ENCODE measurements around the gene HLA-DRA. TPM values are rescaled to one million over a fixed set of nuclear protein-coding genes. Genes with fewer than 3 reads are reported as not detected.
A peak's percentile ranks its signal among the peaks of the same experiment; 100 is the strongest.
"Not testable (repeated sequence)": the region's sequence is repeated elsewhere in the genome, so short reads cannot be mapped to it uniquely, and the experiment has no call there.

HLA-DRA gene
- total RNA-seq, 1 donor: 969 TPM

DNA sequence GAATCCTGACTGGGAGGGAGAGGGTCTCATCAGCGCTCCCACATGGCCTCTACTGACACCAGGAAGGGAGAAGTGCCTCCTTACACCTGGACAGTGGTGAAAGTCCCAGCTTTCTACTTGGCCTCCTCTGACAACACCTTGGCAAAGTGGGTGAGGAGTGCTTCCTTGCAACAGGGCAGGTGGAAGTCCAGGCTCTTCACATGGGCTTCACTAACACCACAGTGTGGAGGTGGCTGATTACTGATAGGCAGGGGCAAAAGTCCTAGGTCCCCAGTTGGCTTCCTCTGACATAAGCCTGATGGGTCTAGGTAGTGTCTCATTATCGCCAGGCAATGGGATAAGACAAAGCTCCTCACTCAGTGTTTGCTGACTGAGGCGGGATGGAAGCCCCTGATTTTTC is 9.5 kb upstream of the HLA-DRA start:
- DNase-seq (ENCODE audit: low read depth in 2 of 3, low spot score in 2 of 3): no peak

DNA sequence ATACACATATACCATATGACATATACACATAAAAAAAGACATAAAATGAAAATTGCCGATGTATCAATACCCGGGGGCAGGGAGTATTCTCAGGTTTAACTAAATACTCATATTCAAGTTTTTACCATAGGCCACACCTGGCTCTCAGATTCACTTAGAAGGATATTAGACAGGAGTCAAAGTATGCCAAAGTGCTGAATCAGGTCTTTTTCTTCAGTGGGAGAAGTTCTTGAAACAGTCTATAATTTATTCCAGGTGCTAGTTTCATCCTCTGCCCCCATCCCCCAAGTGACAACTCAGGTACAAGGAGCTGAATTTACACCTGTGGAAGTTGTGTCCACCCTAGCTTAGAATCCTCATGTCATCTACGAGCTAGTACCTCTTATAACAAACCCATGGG is 8.5 kb upstream of the HLA-DRA start:
- DNase-seq (ENCODE audit: low read depth in 2 of 3, low spot score in 2 of 3): no peak

DNA sequence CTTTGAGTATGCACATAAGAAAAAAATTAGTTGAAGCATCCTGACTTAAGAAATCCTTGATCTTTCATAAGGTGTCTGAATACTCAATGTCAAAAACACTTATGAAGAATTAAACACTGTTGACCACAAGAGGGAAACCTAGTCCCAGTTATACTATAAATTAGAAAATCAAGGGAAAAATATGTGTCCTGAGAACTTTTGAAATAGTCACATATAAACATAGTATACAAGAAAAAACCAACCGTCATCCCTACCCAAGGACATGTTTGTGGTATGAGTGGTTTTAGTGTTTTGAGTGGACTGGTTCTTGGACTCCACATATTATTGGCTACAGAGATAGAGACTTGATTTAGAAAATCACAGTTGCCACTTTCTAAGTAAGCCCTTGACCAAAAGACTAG is 7.6 kb upstream of the HLA-DRA start:
- DNase-seq (ENCODE audit: low read depth in 2 of 3, low spot score in 2 of 3): peak in 2 of 3 donors; percentile 43 to 74

DNA sequence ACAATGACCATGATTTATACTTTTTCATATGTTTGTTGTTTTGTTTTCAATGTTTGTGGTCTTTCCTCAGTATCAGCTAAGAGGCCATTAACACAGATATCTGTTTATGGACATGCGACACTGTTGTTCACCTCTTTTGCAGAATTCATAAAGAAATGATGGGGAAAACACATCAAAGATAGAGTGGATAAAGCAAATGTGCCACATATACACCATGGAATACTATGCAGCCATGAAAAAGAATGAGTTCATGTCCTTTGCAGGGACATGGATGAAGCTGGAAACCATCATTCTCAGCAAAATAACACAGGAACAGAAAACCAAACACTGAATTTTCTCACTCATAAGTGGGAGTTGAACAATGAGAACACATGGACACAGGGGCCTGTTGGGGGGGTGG is 5.7 kb upstream of the HLA-DRA start:
- DNase-seq (ENCODE audit: low read depth in 2 of 3, low spot score in 2 of 3): not testable (repeated sequence)

DNA sequence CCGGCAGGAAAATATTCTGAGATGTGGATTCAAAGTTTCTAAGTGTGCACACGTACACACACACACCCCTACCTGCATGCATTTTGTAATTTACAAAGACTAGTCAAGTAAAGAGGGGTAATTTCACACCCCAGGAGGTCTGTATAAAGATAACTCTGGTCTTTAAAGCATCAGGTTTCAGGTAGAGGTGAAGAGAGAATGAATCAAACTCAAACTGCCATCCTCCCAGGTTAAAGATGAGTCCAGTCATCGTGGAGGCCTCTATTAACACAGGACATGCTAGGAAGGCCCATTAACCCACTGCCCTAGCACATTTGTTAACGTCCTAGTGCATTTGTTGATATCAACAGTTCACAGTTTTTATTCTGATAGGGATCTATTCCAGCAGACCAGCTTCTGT is 3.5 kb upstream of the HLA-DRA start:
- DNase-seq (ENCODE audit: low read depth in 2 of 3, low spot score in 2 of 3): no peak

DNA sequence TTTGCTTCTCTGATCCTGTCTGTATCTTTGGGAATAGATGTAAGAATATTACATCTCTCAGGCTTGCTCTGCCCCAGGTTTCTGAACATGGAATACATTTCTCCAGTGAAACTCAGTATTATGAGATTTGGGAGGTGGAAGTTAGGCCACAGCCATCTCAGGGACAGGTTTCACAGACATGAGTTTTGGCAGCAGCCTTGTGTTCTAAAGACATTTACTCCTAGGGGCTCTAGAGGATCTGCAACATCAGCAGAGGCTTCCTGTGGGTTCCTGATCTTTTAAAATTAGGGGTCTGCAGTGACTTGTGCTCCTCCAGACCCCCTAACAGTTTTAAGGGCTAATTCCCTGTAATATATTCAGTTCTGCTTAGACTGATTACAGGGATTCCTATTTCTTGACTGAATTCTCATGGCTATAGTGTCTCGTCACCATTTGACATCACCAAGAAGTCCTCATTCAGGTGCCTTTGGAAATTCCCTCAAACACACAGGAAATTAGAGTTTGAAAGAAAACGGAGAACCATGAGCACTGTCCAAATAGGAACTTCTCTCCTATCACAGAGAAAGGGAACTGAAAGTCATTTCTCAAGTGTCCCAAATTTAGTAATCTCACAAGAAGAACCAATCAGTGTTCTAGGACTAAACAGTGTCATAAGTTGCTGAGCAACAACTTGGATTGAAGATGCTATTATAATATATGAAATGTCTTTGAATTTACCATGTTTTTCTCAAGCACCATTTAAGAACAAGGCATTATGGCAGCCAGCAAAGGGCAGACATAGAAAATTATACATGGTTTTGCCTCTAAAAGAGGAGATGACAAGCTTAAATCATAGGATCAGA is 2.5 kb upstream of the HLA-DRA start:
- DNase-seq (ENCODE audit: low read depth in 2 of 3, low spot score in 2 of 3): peak in 2 of 3 donors; percentile 61 to 90

DNA sequence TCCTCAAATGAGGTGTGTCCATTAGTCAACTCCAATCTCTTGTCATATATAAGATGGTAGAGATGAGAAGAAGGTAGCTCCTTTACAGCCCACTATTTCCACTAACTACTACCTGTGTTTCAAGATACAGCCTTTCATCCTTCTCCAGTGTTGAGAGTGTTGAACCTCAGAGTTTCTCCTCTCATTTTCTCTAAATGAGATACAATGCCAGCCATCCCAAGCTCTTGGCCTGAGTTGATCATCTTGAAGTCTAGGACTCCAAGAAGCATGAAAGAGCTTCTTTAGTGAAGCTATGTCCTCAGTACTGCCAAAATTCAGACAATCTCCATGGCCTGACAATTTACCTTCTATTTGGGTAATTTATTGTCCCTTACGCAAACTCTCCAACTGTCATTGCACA is 548 bp upstream of the HLA-DRA start:
- no peak for DNase-seq (ENCODE audit: low read depth in 2 of 3, low spot score in 2 of 3)

DNA sequence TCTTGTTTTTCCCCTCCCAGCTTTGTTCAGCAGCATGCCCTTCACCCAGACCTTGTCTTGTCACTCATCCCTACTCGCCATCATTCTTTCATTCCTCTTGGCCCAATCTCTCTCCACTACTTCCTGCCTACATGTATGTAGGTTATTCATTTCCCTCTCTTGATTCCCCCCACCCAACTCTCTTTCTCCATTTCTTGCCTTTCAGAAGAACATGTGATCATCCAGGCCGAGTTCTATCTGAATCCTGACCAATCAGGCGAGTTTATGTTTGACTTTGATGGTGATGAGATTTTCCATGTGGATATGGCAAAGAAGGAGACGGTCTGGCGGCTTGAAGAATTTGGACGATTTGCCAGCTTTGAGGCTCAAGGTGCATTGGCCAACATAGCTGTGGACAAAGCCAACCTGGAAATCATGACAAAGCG is 2.6 kb downstream of the HLA-DRA start:
- no peak for DNase-seq (ENCODE audit: low read depth in 2 of 3, low spot score in 2 of 3)

DNA sequence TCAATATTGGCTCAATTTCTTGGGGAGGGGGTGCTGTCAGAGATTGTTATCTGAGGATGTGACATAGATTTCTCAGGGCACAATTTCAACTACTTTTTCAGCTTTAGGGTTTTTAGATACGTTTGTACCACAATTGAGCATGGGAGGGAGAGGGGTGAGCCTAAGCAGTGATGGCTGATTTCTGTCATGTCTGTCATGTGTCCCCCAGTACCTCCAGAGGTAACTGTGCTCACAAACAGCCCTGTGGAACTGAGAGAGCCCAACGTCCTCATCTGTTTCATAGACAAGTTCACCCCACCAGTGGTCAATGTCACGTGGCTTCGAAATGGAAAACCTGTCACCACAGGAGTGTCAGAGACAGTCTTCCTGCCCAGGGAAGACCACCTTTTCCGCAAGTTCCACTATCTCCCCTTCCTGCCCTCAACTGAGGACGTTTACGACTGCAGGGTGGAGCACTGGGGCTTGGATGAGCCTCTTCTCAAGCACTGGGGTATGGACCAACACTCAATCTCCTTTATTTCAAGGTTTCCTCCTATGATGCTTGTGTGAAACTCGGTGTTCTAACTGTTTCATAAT is 3.4 kb downstream of the HLA-DRA start:
- no peak for DNase-seq (ENCODE audit: low read depth in 2 of 3, low spot score in 2 of 3)

DNA sequence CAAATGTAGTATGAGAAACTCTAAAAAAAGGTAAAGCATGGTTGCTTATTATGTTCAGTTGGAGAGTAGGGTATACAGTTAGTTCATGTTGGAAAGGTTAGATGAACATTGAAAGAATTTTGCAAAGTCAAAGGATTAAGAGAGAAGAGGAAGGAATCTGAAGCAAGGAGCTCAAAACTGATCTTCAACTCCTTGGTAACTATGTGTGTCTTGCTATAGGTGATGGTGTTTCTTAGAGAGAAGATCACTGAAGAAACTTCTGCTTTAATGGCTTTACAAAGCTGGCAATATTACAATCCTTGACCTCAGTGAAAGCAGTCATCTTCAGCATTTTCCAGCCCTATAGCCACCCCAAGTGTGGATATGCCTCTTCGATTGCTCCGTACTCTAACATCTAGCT is 4.7 kb downstream of the HLA-DRA start:
- no peak for DNase-seq (ENCODE audit: low read depth in 2 of 3, low spot score in 2 of 3)

DNA sequence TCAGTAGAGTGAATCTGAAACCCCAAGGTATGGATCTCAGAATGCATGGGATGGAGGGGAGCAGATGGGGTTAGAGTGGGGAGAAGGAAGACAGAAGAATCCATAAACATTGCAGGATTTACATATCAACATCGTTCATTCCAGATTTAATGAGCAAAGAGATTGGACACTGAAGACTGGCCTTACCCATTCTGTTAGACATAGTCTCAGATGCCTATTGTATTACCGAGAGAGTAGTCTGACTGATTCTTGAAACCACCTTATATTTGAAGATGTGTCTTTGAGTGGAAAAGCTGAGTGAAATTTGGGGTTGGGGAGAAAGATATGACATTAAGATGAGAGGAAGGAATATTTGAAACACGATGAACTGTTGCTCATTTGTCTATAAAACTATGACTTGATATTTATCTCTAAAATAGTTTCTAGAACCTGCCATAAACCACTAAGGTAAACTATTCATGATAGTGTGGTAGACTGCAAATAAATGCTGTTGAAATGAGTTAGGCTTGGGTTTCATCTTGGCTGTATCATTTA is 5.7 kb downstream of the HLA-DRA start:
- no peak for DNase-seq (ENCODE audit: low read depth in 2 of 3, low spot score in 2 of 3)

DNA sequence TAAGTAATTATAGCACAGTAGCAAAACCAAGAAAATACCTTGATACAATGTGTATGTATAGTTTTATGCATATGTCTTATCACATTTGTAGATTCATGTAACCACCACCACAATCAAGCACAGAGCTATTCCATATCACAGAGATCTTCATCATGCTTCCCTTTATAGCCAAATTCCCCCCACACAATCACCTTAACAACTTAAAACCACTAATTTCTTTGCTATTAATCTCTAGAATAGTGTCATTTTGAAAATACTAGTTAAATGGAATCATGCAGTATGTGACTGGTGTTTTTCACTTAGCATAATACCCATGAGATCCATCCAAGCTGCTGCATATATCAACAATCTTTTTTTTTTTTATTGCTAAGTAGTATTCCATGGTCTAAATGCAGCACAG is 8.2 kb downstream of the HLA-DRA start:
- DNase-seq (ENCODE audit: low read depth in 2 of 3, low spot score in 2 of 3): no peak

DNA sequence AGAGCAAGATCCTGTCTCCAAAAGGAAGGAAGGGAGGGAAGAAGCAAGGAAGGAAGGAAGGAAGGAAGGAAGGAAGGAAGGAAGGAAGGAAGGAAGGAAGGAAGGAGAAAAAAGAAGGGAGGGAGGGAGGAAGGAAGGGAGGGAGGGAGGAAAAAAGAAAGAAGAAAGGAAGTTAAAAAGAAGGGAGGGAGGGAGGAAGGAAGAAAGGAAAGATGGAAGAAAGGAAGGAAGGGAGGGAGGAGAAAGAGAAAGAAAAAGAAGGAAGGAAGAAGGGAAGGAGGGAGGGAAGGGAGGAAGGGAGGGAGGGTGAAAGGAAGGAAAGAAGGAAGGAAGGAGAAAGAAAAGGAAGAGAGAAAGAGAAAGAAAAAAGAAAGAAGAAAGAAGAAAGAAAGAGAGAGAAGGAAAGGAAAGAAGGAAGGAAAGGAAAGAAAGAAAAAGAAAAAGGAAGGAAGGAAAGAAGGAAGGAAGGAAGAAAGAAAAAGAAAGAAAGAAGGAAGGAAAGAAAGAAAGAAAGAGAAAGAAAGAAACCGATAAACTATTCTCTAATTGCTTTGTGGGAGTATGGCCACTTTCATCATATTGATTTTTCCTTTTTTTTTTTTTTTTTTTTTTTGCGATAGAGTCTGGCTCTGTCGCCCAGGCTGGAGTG is 9.5 kb downstream of the HLA-DRA start:
- no peak for DNase-seq (ENCODE audit: low read depth in 2 of 3, low spot score in 2 of 3)

DNA sequence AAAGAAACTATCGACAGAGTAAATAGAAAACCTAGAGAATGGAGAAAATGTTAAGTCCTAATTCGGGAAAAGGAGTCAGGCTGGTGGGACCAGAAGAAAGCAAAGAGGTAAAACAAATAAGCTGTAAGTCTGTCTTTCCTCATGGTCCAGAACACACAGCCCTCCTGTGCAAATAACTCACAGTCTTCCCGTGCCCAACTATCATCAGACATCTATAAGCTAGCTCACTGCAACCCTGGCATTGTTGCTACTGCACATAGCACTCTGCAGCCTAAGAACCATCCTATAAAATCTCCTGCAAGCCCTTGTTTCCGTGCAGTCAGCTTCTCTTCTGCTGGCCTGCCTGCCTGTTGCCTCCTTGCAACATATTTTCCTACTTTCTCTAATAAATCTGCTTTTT is 17.4 kb downstream of the HLA-DRA start:
- DNase-seq (ENCODE audit: low read depth in 2 of 3, low spot score in 2 of 3): no peak

DNA sequence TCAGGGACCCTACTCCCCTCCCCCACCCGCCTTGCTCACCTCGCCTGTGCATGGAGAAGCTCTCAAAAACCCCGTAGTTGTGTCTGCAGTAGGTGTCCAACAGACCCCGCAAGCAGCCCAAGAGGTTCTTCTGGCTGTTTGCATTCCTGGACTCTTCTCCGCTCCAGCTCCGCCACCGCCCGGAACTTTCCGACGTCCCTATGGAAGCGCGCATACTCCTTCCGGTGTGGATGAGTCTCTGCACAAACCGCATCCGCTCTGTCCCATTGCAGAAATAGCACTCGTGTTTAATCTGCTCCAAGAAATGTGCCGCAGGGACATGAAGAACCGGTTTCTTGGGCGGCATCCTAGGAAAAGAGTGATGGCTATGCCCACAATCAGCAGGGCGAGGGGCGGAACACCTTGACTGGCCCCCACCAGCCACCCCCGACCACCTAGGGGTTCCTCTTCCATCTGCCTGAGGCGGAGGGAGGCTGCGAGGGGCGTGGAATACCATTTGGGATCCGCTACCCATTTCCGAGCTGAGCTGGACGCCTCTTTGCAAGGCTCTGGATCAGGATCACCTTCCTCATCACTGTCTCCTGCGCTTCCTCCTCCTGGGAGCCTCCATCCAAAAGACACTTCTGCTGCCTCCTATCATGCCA is 20.2 kb downstream of the HLA-DRA start:
- DNase-seq (ENCODE audit: low read depth in 2 of 3, low spot score in 2 of 3): no peak

DNA sequence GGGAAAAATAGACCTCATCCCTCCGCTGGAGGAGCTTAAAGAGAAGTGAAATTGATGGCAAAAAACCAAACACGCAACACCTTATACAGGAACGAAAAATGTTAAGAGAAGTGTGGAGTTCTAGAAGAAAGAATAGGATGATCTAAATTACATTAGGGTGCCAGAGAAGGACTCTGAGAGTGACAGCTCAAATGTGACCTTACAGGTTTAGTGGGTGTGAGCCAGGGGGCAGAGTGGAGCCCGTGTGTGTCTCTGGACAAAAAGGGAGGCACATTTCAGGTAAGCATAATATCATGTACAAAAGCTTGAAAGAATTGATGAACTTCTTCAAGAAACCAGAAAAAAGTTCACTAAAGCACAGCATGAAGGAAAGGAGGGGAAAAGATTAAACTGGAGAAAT is 20.8 kb downstream of the HLA-DRA start:
- peak in 1 of 3 donors; percentile 32 for DNase-seq (ENCODE audit: low read depth in 2 of 3, low spot score in 2 of 3)

DNA sequence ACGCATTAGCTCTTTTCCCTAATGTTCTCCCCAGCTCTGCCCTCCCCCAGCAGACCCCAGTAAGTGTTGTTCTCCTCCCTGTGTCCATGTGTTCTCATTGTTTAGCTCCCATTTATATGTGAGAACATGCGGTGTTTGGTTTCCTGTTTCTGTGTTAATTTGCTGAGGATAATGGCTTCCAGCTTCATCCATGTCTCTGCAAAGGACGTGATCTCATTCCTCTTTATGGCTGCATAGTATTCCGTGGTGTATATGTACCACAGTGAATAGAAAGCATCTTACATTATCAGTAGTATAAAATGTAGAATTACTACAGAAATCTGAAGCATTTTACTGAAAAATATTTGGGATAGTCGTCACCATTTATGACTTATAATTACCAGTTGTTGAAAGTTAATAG is 21.8 kb downstream of the HLA-DRA start:
- no peak for DNase-seq (ENCODE audit: low read depth in 2 of 3, low spot score in 2 of 3)

DNA sequence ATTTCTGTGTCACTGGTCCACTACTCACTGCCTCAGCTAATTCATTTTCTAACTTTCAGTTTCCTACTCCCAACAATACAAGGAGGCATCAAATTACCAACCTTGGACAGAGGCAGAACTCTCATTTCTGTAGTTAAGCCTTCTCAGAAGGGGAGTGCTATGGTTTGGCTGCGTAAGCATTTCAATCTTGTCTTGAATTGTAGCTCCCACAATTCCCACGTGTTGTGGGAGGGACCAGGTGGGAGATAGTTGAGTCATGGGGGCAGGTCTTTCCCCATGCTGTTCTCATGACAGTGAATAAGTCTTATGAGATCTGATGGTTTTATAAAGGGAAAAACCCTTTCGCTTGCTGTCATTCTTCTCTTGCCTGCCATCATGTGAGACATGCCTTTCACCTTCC is 22.9 kb downstream of the HLA-DRA start:
- no peak for DNase-seq (ENCODE audit: low read depth in 2 of 3, low spot score in 2 of 3)

DNA sequence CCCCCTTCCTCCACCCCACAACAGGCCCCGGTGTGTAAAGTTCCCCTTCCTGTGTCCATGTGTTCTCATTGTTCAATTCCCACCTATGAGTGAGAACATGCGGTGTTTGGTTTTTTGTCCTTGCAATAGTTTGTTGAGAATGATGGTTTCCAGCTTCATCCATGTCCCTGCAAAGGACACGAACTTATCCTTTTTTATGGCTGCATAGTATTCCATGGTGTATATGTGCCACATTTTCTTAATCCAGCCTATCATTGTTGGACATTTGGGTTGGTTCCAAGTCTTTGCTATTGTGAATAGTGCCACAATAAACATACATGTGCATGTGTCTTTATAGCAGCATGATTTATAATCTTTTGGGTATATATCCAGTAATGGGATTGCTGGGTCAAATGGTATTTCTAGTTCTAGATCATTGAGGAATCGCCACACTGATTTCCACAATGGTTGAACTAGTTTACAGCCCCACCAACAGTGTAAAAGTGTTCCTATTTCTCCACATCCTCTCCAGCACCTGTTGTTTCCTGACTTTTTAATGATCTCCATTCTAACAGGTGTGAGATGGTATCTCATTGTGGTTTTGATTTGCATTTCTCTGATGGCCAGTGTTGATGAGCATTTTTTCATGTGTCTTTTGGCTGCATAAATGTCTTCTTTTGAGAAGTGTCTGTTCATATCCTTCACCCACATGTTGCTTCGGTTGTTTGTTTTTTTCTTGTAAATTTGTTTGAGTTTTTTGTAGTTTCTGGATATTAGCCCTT is 28.2 kb downstream of the HLA-DRA start:
- not testable (repeated sequence) for DNase-seq (ENCODE audit: low read depth in 2 of 3, low spot score in 2 of 3)

DNA sequence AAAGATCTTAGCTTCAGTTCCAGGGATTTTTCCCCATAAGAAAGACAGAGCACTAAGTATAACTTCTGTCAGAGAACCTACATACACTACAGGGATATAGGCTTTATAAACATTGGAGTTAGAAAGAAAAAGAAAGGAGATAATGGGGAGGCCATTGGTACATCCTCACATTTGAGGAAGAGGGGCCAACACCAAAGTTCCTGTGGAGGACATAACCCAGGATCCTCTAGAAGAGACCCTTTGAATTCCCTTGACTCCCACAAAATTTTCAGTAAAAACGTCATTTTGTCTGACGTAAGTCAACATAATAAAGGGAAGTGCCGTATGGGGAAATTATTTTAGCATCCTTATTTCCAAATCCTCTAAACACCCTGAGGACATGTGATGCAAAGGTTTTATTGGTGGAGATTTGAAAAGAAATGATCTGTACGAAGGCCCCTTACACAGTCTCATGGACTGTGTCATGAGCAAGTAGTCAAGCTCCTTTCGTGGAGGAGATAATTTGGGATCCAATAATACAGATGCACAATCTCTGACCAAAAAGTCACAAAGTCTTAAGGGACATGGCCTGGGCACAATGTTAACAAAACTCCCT is 33.2 kb downstream of the HLA-DRA start:
- DNase-seq (ENCODE audit: low read depth in 2 of 3, low spot score in 2 of 3): peak in 1 of 3 donors; percentile 29
